PC-3 (cell line): Measurements from ENCODE around the gene NHS. TPM values are rescaled to one million over a fixed set of nuclear protein-coding genes. Genes with fewer than 3 reads are reported as not detected.

ENCODE experiments used
- ATAC-seq: fragments of 200-7000 bp; cut with Tn5 transposase; 2 replicates; pipeline ENCODE4 v1.9.1; 2020; ENCODE audit warnings: mild to moderate bottlenecking, moderate library complexity
- BruUV-seq: library from RNA; stranded (reverse); fragments of 400-500 nt; replicated peaks from 2 replicates; lab custom pipeline; 2021; lab: Mats Ljungman, UMichigan
- CTCF ChIA-PET: fragments of 300-600 bp; sonication (Branson Sonifier 250); formaldehyde crosslinking; loops from one replicate; lab custom pipeline; 2022; ENCODE audit warnings: antibody characterized with exemption; lab: Charles Lee
- POLR2A ChIA-PET: fragments of 300-600 bp; sonication (Branson Sonifier 250); formaldehyde crosslinking; loops from one replicate; lab custom pipeline; 2022; ENCODE audit warnings: antibody characterized with exemption; ENCODE audit not compliant: unreplicated experiment; lab: Charles Lee
- DNase-seq: peaks from one replicate; pipeline ENCODE4 v3.0.0-alpha.2; 2015
- H2AFZ ChIP-seq: fragments of 300-600 bp; sonication (generic); 2 replicates; pipeline ENCODE4 v1.6.0; 2016; ENCODE audit warnings: antibody characterized with exemption, low read length
- H3F3A ChIP-seq: fragments of 300-600 bp; sonication (generic); one replicate; pipeline ENCODE4 v1.6.0; 2017; ENCODE audit warnings: antibody characterized with exemption, low read length, control low read depth, mild to moderate bottlenecking; ENCODE audit not compliant: unreplicated experiment
- H3K27ac ChIP-seq: fragments of 300-600 bp; sonication (generic); 2 replicates; pipeline ENCODE4 v1.5.1; 2016; ENCODE audit warnings: mild to moderate bottlenecking, low read length
- H3K27me3 ChIP-seq: fragments of 300-600 bp; sonication (generic); 2 replicates; pipeline ENCODE4 v1.6.1; 2016; ENCODE audit warnings: low read length, mixed read lengths
- H3K36me3 ChIP-seq: fragments of 300-600 bp; sonication (generic); 2 replicates; pipeline ENCODE4 v1.6.1; 2016; ENCODE audit warnings: low read depth, mixed run types, low read length, mixed read lengths
- H3K4me1 ChIP-seq: fragments of 300-600 bp; sonication (generic); 2 replicates; pipeline ENCODE4 v1.5.1; 2016; ENCODE audit warnings: low read length; ENCODE audit not compliant: insufficient read depth
- H3K4me2 ChIP-seq: fragments of 300-600 bp; sonication (generic); 2 replicates; pipeline ENCODE4 v1.6.0; 2016; ENCODE audit warnings: low read length
- H3K4me3 ChIP-seq: fragments of 300-600 bp; sonication (generic); 2 replicates; pipeline ENCODE4 v1.5.1; 2016; ENCODE audit warnings: mild to moderate bottlenecking, low read length, mixed read lengths
- H3K79me2 ChIP-seq: fragments of 300-600 bp; sonication (generic); 2 replicates; pipeline ENCODE4 v1.6.1; 2017; ENCODE audit warnings: low read length, mixed read lengths
- H3K9ac ChIP-seq: fragments of 300-600 bp; sonication (generic); 2 replicates; pipeline ENCODE4 v1.6.0; 2016; ENCODE audit warnings: mild to moderate bottlenecking, low read length
- H3K9me2 ChIP-seq: fragments of 300-600 bp; sonication (generic); replicated peaks from 2 replicates; pipeline ENCODE4 v1.6.1; 2016; ENCODE audit warnings: mixed run types, low read length, mixed read lengths
- H3K9me3 ChIP-seq: fragments of 300-600 bp; sonication (generic); 2 replicates; pipeline ENCODE4 v1.6.1; 2016; ENCODE audit warnings: low read length, mixed read lengths
- H4K20me1 ChIP-seq: fragments of 300-600 bp; sonication (generic); 2 replicates; pipeline ENCODE4 v1.6.1; 2016; ENCODE audit warnings: low read length, mixed read lengths
- CTCF ChIP-seq: fragments of 300-600 bp; sonication (generic); conservative IDR thresholded peaks from 2 replicates; pipeline ENCODE4 v1.5.1; 2017; ENCODE audit warnings: antibody characterized with exemption, low read depth, mild to moderate bottlenecking, low read length
- EZH2 ChIP-seq: fragments of 300-600 bp; sonication (generic); IDR thresholded peaks from one replicate; pipeline ENCODE4 v1.6.1; 2017; ENCODE audit warnings: antibody characterized with exemption, mild to moderate bottlenecking, low read length; ENCODE audit not compliant: unreplicated experiment
- EZH2phosphoT487 ChIP-seq: fragments of 300-600 bp; sonication (generic); IDR thresholded peaks from 2 replicates; pipeline ENCODE4 v1.6.1; 2018; ENCODE audit warnings: mild to moderate bottlenecking, antibody characterized with exemption, low read length, borderline replicate concordance
- intact Hi-C: fragments of 100-400 bp; cut with micrococcal nuclease; formaldehyde crosslinking; loops from 2 replicates; pipeline ENCODE4 v1.9.0; 2023
- total RNA-seq: library from RNA; depleted of rRNA; stranded (reverse); fragments of >200 nt; gene quantifications from 2 replicates; pipeline ENCODE4 v1.2.3, GENCODE V29; 2014

NHS gene
- total RNA-seq, 1 experiment from 2014 or later, result 4.9 TPM

DNA sequence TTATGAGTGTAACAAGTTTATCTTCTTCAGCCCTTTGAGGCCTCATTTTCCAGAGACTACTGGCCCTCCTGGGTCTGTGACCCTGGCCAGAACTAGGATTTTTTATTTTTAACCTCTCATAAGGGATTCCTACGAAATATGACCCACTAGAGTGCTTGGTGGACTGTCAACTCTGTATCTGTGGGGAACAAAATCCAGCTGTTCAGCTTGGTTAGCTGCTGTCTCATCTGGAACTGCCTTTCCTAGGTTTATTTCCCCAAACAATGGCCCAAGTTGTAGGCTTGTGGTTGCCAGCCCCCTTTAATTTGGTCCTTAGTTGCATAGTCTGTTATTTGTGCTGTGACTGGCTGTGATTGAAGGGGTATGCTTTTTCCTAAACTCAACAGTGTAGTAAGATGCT is 56.2 kb downstream of the NHS start:
- Histone ChIP-seq H3K9me2 (no peaks in the 10 kb centered on the region), H3K27me3 (no peaks in the 10 kb centered on the region), H3K9me3 (no peaks in the 10 kb centered on the region), H3K9ac (no peak overlapping the region), H3K36me3 (no peaks in the 10 kb centered on the region), H3F3A (no peaks in the 10 kb centered on the region), H2AFZ (no peak overlapping the region), H3K27ac (no peak overlapping the region), H3K4me2 (no peak overlapping the region), H3K4me3 (no peak overlapping the region), H3K79me2 (peaks cover 29% of the 10 kb centered on the region), H3K4me1 (peaks cover 15% of the 10 kb centered on the region), H4K20me1 (no peaks in the 10 kb centered on the region)
- BruUV-seq, result no TSS peak
- ChIA-PET CTCF (no interaction called here), POLR2A (no interaction called here)
- intact Hi-C loops, result no loop called here
- TF ChIP-seq EZH2 (no peak), EZH2phosphoT487 (no peak), CTCF (no peak)
- DNase-seq (no peak), ATAC-seq (no peak)

DNA sequence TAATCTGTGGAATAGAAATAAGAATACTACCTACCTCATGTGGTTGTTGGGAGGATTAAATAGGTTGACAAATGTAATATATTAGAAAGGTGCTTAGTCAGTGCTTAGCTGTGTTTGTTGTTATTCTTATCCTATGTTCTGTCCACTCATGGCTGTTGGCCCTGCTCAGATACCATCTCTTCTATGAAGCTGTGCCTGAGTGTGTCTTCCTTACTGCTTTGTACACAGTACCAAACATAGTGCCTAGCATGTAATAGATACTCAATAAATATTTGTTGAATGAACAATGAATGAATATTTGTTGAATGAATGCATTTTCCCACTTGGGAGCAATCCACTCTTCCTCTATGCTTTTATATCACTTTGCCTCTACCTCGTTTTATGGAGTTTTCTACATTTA is 57.2 kb downstream of the NHS start:
- peaks cover 29% of the 10 kb centered on the region for H3K79me2 ChIP-seq
- no TSS peak for BruUV-seq
- no peak overlapping the region for H3K4me3 ChIP-seq
- intact Hi-C loops, result no loop called here
- CTCF ChIA-PET, result no interaction called here
- no peak overlapping the region for H2AFZ ChIP-seq
- peak overlapping the region; percentile 63 for H3K27ac ChIP-seq
- H3K4me2 ChIP-seq, result no peak overlapping the region
- no peaks in the 10 kb centered on the region for H3K36me3 ChIP-seq
- H3K9me2 ChIP-seq, result no peaks in the 10 kb centered on the region
- POLR2A ChIA-PET, result no interaction called here
- ATAC-seq (peak; percentile 81), DNase-seq (peak; percentile 63)
- TF ChIP-seq EZH2, result no peak
- no peak for TF ChIP-seq CTCF
- no peak for TF ChIP-seq EZH2phosphoT487
- H3K9me3 ChIP-seq, result no peaks in the 10 kb centered on the region
- H3K4me1 ChIP-seq, result peaks cover 15% of the 10 kb centered on the region
- no peaks in the 10 kb centered on the region for H3K27me3 ChIP-seq
- H4K20me1 ChIP-seq, result no peaks in the 10 kb centered on the region
- H3K9ac ChIP-seq, result no peak overlapping the region
- no peaks in the 10 kb centered on the region for H3F3A ChIP-seq

GRCh38 chrX:17433965-17434364 is 59.0 kb downstream of the NHS start:
- no peaks in the 10 kb centered on the region for H4K20me1 ChIP-seq
- H3F3A ChIP-seq, result no peaks in the 10 kb centered on the region
- intact Hi-C loops, result no loop called here
- no peak overlapping the region for H3K9ac ChIP-seq
- H3K9me2 ChIP-seq, result no peaks in the 10 kb centered on the region
- no peak overlapping the region for H3K4me3 ChIP-seq
- no peak for DNase-seq
- H3K27me3 ChIP-seq, result no peaks in the 10 kb centered on the region
- H3K4me2 ChIP-seq, result no peak overlapping the region
- H3K27ac ChIP-seq, result no peak overlapping the region
- no peak for TF ChIP-seq EZH2phosphoT487
- no peak for TF ChIP-seq EZH2
- no peak for TF ChIP-seq CTCF
- BruUV-seq, result no TSS peak
- H3K36me3 ChIP-seq, result no peaks in the 10 kb centered on the region
- H2AFZ ChIP-seq, result no peak overlapping the region
- peak; percentile 58 for ATAC-seq
- CTCF ChIA-PET, result no interaction called here
- H3K4me1 ChIP-seq, result peaks cover 18% of the 10 kb centered on the region
- H3K79me2 ChIP-seq, result peaks cover 29% of the 10 kb centered on the region
- POLR2A ChIA-PET, result no interaction called here
- H3K9me3 ChIP-seq, result no peaks in the 10 kb centered on the region
